ENCODE measurements around the gene YEATS4. TPM values are rescaled to one million over a fixed set of nuclear protein-coding genes. Genes with fewer than 3 reads are reported as not detected.
A peak's percentile ranks its signal among the peaks of the same experiment; 100 is the strongest.

YEATS4 gene
- total RNA-seq, 4 donors from 2014 or later = 9.6 to 48.7 (median 16.6) TPM

DNA sequence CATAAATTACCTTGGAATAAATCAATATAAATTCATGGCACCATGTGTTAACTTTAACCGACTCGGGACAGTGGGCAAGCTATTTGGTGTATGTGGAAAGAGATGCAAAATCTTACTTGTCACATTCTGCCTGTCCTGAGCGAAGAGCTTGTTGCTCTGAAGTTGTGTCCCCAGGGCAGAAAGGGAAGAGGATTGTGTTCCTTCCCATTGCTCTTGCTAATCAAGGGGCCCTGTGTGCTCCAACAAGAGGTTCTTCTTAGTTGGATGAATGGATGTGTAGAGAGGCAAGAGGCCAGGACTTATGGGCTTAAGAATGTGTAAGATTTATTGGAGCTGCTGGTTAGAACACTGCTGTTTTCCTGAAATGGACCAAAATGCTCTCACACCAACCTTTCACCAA, 74.1 kb downstream of the YEATS4 start:
- TF ChIP-seq EP300 (IDR thresholded peaks at IDR 0.05) = no peak
- no peak for TF ChIP-seq POLR2AphosphoS5 (IDR thresholded peaks at IDR 0.05)
- TF ChIP-seq POLR2A (IDR thresholded peaks at IDR 0.05) = no peak
- TF ChIP-seq, protein P1, sequence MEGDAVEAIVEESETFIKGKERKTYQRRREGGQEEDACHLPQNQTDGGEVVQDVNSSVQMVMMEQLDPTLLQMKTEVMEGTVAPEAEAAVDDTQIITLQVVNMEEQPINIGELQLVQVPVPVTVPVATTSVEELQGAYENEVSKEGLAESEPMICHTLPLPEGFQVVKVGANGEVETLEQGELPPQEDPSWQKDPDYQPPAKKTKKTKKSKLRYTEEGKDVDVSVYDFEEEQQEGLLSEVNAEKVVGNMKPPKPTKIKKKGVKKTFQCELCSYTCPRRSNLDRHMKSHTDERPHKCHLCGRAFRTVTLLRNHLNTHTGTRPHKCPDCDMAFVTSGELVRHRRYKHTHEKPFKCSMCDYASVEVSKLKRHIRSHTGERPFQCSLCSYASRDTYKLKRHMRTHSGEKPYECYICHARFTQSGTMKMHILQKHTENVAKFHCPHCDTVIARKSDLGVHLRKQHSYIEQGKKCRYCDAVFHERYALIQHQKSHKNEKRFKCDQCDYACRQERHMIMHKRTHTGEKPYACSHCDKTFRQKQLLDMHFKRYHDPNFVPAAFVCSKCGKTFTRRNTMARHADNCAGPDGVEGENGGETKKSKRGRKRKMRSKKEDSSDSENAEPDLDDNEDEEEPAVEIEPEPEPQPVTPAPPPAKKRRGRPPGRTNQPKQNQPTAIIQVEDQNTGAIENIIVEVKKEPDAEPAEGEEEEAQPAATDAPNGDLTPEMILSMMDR (IDR thresholded peaks at IDR 0.05) = no peak
- Histone ChIP-seq H3K4me3 (no peak overlapping the region), H3K27ac (no peak overlapping the region), H3K4me1 (peaks cover 0 to 32% (median 0%) of the 10 kb centered on the region in 3 donors), H3K27me3 (no peaks in the 10 kb centered on the region), H3K36me3 (no peaks in the 10 kb centered on the region), H3K9me3 (no peaks in the 10 kb centered on the region)
- WGBS, 2 donors (ENCODE audit: low coverage in 1 of 2) = 91 to 94% methylated on average over 3 of the region's 3 CpGs
- ATAC-seq = no peak

DNA sequence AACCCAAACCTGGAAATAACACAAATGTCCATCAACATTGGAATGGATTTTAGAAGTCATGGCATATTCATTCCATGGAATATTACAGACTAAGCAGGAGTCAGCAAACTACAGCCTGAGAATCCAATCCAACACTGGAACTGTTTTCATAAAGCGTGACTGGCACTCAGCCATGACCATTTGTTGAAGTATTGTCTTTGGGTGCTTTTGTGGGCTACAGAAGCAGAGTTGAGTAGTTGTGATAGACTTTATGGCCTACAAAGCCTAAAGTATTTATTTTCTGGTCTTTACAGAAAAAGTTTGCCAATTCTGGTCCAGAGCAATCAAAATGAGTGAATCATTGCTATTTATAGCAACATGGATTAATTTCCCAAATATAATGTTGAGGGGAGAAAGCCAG, 76.1 kb downstream of the YEATS4 start:
- peak overlapping the region in 2 of 4 donors; percentile 24 to 35 for H3K27ac ChIP-seq
- H3K9me3 ChIP-seq = no peaks in the 10 kb centered on the region
- no peak for TF ChIP-seq EP300 (IDR thresholded peaks at IDR 0.05)
- TF ChIP-seq POLR2A (IDR thresholded peaks at IDR 0.05) = no peak
- TF ChIP-seq, protein P1 (IDR thresholded peaks at IDR 0.05) = no peak
- no peak for TF ChIP-seq POLR2AphosphoS5 (IDR thresholded peaks at IDR 0.05)
- no peak overlapping the region for H3K4me3 ChIP-seq
- WGBS, 2 donors (ENCODE audit: low coverage in 1 of 2) = 38 to 80% methylated on average over 1 of the region's 1 CpG
- peaks cover 0 to 29% (median 0%) of the 10 kb centered on the region in 3 donors for H3K4me1 ChIP-seq
- H3K27me3 ChIP-seq = no peaks in the 10 kb centered on the region
- no peaks in the 10 kb centered on the region for H3K36me3 ChIP-seq
- ATAC-seq = no peak

DNA sequence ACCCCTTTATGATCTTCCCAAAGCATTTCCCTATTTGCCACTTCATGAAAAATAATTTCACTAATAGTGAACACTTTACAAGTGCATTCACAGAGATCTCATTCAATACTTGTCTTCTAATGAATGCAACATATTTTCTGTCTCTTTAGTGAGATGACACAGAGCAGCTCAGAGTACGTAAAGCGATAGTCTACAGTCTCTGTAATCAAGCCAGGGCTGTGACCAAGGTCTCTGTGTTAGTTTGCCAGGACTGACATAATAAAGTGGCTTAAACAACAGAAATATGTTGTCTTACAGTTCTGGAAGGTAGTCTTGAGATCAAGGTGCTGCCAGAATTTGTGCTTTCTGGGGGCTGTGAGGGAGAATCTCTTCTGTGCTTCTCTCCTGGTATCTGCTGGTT, 77.5 kb downstream of the YEATS4 start:
- Histone ChIP-seq H3K27me3 (no peaks in the 10 kb centered on the region), H3K4me1 (peaks cover 0 to 16% (median 0%) of the 10 kb centered on the region in 3 donors), H3K4me3 (no peak overlapping the region), H3K36me3 (no peaks in the 10 kb centered on the region), H3K9me3 (no peaks in the 10 kb centered on the region), H3K27ac (no peak overlapping the region)
- TF ChIP-seq EP300 (IDR thresholded peaks at IDR 0.05) (no peak), POLR2A (IDR thresholded peaks at IDR 0.05) (no peak)
- no peak for ATAC-seq
- 50 to 58% methylated on average over 2 of the region's 2 CpGs for WGBS, 2 donors (ENCODE audit: low coverage in 1 of 2)

DNA sequence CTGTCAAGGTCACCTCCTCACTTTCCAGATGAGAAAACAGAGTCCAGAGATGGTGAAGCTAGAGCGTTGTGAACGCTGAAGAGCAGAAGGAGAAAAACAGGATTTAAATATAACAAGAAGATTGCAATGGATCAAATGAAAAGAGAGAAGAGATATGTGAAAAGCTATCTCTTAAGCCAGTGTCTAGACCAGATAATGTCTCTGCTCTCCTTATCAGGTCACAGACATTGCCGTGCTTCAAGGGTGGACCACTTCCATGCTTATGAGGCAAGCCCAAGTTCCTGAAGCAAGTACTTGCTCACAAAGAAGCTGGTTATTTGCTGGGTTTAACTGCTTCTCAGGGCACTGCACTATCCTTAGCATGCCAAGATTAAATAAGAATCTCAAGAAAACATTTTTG, 79.0 kb downstream of the YEATS4 start:
- TF ChIP-seq, protein P1 (IDR thresholded peaks at IDR 0.05) = no peak
- TF ChIP-seq POLR2AphosphoS5 (IDR thresholded peaks at IDR 0.05) = no peak
- TF ChIP-seq EP300 (IDR thresholded peaks at IDR 0.05) = no peak
- no peak for TF ChIP-seq POLR2A (IDR thresholded peaks at IDR 0.05)
- H3K9me3 ChIP-seq = no peaks in the 10 kb centered on the region
- ATAC-seq = no peak
- H3K4me3 ChIP-seq = no peak overlapping the region
- H3K27me3 ChIP-seq = no peaks in the 10 kb centered on the region
- H3K4me1 ChIP-seq = peaks cover 0 to 15% (median 0%) of the 10 kb centered on the region in 3 donors
- WGBS, 2 donors (ENCODE audit: low coverage in 1 of 2) = 90% methylated on average over 3 of the region's 3 CpGs; no CpG with 5 or more reads in 1 of the 2 donors
- no peak overlapping the region for H3K27ac ChIP-seq
- no peaks in the 10 kb centered on the region for H3K36me3 ChIP-seq

DNA sequence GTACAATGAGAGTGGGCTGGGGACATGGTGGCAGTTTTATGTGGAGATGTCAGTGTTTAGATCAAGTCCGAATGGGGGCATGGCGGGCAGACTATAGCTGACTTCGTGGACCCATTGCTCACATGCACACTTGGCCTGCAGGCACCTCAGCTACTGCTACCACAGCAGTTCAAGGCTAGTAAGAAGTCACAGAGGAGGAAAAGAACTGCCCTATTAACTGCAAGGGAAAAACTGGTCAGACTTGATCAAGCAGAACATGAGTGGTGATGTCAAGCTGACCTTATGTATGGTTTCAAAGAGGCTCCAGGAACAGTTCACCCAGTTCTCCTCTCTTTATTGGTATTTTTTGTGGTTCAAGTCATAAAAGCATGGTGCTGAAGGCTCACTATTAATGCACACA, 80.5 kb downstream of the YEATS4 start:
- H3K27me3 ChIP-seq = no peaks in the 10 kb centered on the region
- TF ChIP-seq POLR2AphosphoS5 (IDR thresholded peaks at IDR 0.05) (no peak), POLR2A (IDR thresholded peaks at IDR 0.05) (no peak), EP300 (IDR thresholded peaks at IDR 0.05) (no peak)
- TF ChIP-seq, protein P1 (IDR thresholded peaks at IDR 0.05) = no peak
- no peak for ATAC-seq
- no peak overlapping the region for H3K4me3 ChIP-seq
- H3K9me3 ChIP-seq = no peaks in the 10 kb centered on the region
- peaks cover 0 to 14% (median 0%) of the 10 kb centered on the region in 3 donors for H3K4me1 ChIP-seq
- 93 to 98% methylated on average over 3 of the region's 3 CpGs for WGBS, 2 donors (ENCODE audit: low coverage in 1 of 2)
- no peak overlapping the region for H3K27ac ChIP-seq
- H3K36me3 ChIP-seq = no peaks in the 10 kb centered on the region

Small RNA genes within 50 kb of the gene (small RNA-seq; reads per million reads assigned to genes)
- gene RN7SL804P = 0 reads per million in 4 donors

Other genes starting within 250 kb of the YEATS4 start
- gene CPSF6, start 120.2 kb upstream of the YEATS4 start, total RNA-seq = 10 to 100 TPM; 25.8 to 41.1 (median 29.9) TPM
- gene LYZ, start 11.4 kb upstream of the YEATS4 start, total RNA-seq = 10 to 100 TPM in 3 of 4 donors, 1 to 10 TPM in 1; 7.6 to 74.3 (median 32.6) TPM
- 10 to 100 TPM; 39.9 to 70.6 (median 59.1) TPM for gene FRS2, start 110.6 kb downstream of the YEATS4 start, total RNA-seq
- 100 to 1,000 TPM in 3 of 4 donors, 10 to 100 TPM in 1; 95.4 to 125 (median 110) TPM for gene CCT2, start 225.7 kb downstream of the YEATS4 start, total RNA-seq

Data from gastroesophageal sphincter (tissue), 4 donors.